Right cardiac atrium (tissue), 5 donors: ENCODE results near the gene GLIS1. TPM values are rescaled to one million over a fixed set of nuclear protein-coding genes. Genes with fewer than 3 reads are reported as not detected.

Experiments used
- ATAC-seq, 2 donors: fragments of 200-7000 bp; cut with Tn5 transposase; one replicate each; pipeline versions ENCODE4 v1.8.0 to v1.9.1; 2020; ENCODE audit warnings: moderate library complexity in 2 of 2, mild to moderate bottlenecking in 1 of 2
- DNase-seq, 3 donors: peaks; one replicate each; pipeline ENCODE4 v3.0.0-alpha.2; 2020
- H3K27ac ChIP-seq: one replicate; pipeline ENCODE4 v1.5.1; 2013; ENCODE audit warnings: mild to moderate bottlenecking, low read length, control low read depth, moderate library complexity
- H3K27me3 ChIP-seq: one replicate; pipeline ENCODE4 v1.6.1; 2013; ENCODE audit not compliant: control insufficient read depth, insufficient read depth
- H3K4me1 ChIP-seq: one replicate; pipeline ENCODE4 v1.6.1; 2013; ENCODE audit warnings: low read length; ENCODE audit not compliant: control insufficient read depth, insufficient read depth
- H3K4me3 ChIP-seq: one replicate; pipeline ENCODE4 v1.5.1; 2013; ENCODE audit warnings: low read length, control low read depth
- H3K9me3 ChIP-seq: one replicate; pipeline ENCODE4 v1.6.1; 2013; ENCODE audit warnings: low read length; ENCODE audit not compliant: control insufficient read depth
- WGBS: extraction: QIAGEN DNeasy Blood & Tissue Kit; methylation state at CpG from one replicate; pipeline ENCODE4 v1.1.7; 2013; 5-methylcytosine and 5-hydroxymethylcytosine counted together
- intact Hi-C, 4 donors: fragments of 100-400 bp; cut with DNase I; formaldehyde crosslinking; loops; one replicate each; pipeline versions ENCODE4 v1.11.0 to v1.14.0; 2022 to 2023
- polyA plus RNA-seq: library from polyadenylated mRNA; stranded (reverse); fragments of 200-250 nt; gene quantifications from one replicate; pipeline ENCODE4 v1.2.3, GENCODE V29; 2013
- total RNA-seq, 4 donors: library from RNA; stranded (reverse); fragmentation: NEBNext Ultra II Directional; extraction: Animal tissue kit (Norgen Biotek cat#: 25700); gene quantifications; one replicate each; pipeline ENCODE4 v1.2.1, GENCODE V29; 2021
- donor health status: healthy with polysubstance abuse.
- donor health status: DM: no; HTN: yes; CAD: no.
- donor health status: DM: no; HTN: no; CAD: no.
- donor health status: DM: no; HTN: yes; CAD: no; lungs with severe emphysema.
- donor health status: DM: yes; HTN: yes; CAD: no.

The GLIS1 gene
- total and polyA plus RNA-seq, 5 donors, result 0.14 to 0.37 (median 0.35) TPM

DNA sequence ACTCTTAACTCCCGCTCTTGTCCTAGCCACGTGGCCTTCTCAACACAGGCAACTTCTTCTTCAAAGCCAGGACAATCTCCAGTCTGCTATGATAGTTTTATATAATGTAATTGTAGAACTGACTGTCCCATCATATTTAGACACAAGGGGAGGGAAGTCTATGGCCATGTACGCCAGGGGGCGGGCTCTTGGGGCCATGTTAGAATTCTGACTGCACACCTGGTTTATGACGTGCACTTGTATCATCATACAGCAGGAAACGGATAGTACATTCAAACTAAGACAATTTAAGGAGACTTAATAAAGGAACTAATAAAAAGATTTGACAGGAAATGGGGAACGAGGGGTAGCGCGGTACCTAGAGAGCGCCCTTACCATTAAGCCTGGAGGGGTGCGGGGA lies 258.3 kb downstream of the GLIS1 start:
- WGBS, result 87% methylated on average over 11 of the region's 11 CpGs

DNA sequence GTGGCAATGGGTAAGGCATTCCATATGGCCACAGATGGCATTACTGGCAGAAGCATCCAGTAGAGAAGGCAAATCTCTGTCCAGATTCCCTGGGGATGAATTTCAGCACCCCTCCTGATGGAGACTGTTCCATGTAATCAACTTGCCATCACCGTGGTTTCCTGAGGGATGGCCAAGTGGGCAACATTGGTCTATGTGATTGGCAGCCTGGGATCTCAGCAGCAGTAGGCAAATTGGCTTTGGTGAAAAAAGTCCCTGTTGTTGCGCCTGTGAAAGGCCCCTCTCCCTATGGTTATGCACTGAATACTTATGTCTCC lies 260.5 kb downstream of the GLIS1 start:
- Histone ChIP-seq H3K27ac (no peak overlapping the region), H3K4me3 (no peak overlapping the region), H3K4me1 (no peaks in the 10 kb centered on the region), H3K9me3 (no peaks in the 10 kb centered on the region), H3K27me3 (no peaks in the 10 kb centered on the region)
- ATAC-seq (no peak), DNase-seq (no peak)
- intact Hi-C loops, result no loop called here
- 90% methylated on average over 2 of the region's 2 CpGs for WGBS

More for the DNA sequence above, 258.3 kb downstream of the GLIS1 start:
- Histone ChIP-seq H3K4me3 (no peak overlapping the region), H3K27me3 (no peaks in the 10 kb centered on the region), H3K9me3 (no peaks in the 10 kb centered on the region), H3K27ac (no peak overlapping the region), H3K4me1 (no peaks in the 10 kb centered on the region)
- intact Hi-C loops, result loop anchor here in 1 of 4 donors (10.0 kb wide), 1 partner anchor 114 kb away; no protein-coding TSS in a partner anchor
- no peak for ATAC-seq
- DNase-seq, result no peak

- intact Hi-C loops, result no loop called here
- WGBS, result 72% methylated on average over 12 of the region's 12 CpGs
- Histone ChIP-seq H3K4me1 (no peaks in the 10 kb centered on the region), H3K27me3 (no peaks in the 10 kb centered on the region), H3K4me3 (no peak overlapping the region), H3K27ac (no peak overlapping the region), H3K9me3 (no peaks in the 10 kb centered on the region)
- ATAC-seq (no peak), DNase-seq (no peak)
Observed at GRCh38 chr1:53477651-53478501, 261.1 kb downstream of the GLIS1 start.

DNA sequence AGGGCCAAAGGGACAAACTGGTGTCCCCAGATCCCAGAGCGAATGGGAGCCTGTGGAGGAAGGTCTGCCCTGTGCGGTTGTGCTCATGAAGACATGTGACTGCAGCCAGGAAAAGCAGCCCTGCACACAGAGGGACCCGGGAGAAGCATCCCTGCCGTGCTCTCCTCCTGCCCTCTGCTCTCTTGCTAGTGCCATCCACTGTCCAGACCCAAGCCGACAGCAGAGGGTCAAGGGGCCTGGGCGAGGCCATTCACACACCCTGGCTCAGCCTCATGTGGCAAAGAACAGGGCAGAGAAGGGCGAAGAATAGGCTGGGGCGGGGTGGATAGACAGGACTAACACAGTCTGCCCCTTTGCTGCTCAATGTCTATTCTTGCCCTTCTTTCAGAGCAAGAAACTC lies 262.4 kb downstream of the GLIS1 start:
- 80% methylated on average over 8 of the region's 8 CpGs for WGBS
- DNase-seq, result no peak
- Histone ChIP-seq H3K4me3 (no peak overlapping the region), H3K27me3 (no peaks in the 10 kb centered on the region), H3K27ac (no peak overlapping the region), H3K4me1 (no peaks in the 10 kb centered on the region), H3K9me3 (no peaks in the 10 kb centered on the region)
- ATAC-seq, result no peak
- intact Hi-C loops, result no loop called here

DNA sequence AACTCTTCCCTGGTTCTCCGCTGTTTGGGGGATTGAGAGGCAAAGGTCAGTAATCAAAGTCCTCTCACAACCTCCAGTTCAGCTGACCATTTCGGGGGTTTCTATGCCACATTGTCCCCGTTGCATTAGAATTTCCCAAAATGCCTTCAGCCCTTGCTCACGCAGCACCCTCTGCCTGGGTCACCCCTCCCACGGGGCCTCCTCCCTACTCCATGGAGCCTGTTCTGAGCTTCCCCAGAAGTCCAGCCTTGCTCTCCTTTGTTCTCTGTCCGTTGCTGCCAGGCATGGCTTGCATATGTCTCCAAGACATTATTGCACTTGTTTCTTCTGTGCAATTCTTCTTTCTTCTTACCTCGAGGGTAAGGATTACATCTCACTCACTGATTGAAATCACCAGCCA lies 263.3 kb downstream of the GLIS1 start:
- no peaks in the 10 kb centered on the region for H3K27me3 ChIP-seq
- intact Hi-C loops, result no loop called here

DNA sequence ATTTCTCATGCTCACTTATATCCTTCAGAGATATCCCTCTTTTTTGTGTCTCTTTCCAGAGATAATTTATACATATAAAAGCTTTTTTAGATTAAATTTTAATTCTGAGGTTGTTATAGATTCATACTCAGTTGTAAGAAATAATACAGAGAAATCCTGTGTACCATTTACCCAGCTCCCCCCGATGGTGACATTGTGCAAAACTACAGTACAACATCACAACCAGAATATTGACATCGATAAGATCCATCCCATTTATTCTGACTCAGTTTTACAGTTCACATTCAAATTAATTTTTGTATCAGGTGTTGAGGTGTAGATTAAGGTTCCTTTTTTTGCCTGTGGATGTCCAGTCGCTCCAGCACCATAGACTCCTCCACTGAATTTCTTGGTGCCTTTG lies 265.5 kb downstream of the GLIS1 start:
- H3K27ac ChIP-seq, result no peak overlapping the region
- WGBS, result 88% methylated on average over 3 of the region's 3 CpGs
- no peaks in the 10 kb centered on the region for H3K4me1 ChIP-seq
- intact Hi-C loops, result no loop called here
- no peaks in the 10 kb centered on the region for H3K27me3 ChIP-seq
- ATAC-seq (no peak), DNase-seq (no peak)
- no peak overlapping the region for H3K4me3 ChIP-seq
- H3K9me3 ChIP-seq, result no peaks in the 10 kb centered on the region

More for the DNA sequence above, 263.3 kb downstream of the GLIS1 start:
- no peaks in the 10 kb centered on the region for H3K9me3 ChIP-seq
- DNase-seq (no peak), ATAC-seq (no peak)
- no peak overlapping the region for H3K4me3 ChIP-seq
- WGBS, result 72% methylated on average over 7 of the region's 7 CpGs
- no peak overlapping the region for H3K27ac ChIP-seq
- no peaks in the 10 kb centered on the region for H3K4me1 ChIP-seq

GRCh38 chr1:53471000-53471399 lies 268.0 kb downstream of the GLIS1 start:
- Histone ChIP-seq H3K27me3 (no peaks in the 10 kb centered on the region), H3K4me1 (no peaks in the 10 kb centered on the region), H3K9me3 (no peaks in the 10 kb centered on the region), H3K27ac (no peak overlapping the region), H3K4me3 (no peak overlapping the region)
- ATAC-seq (no peak), DNase-seq (no peak)
- WGBS, result 95% methylated on average over 9 of the region's 9 CpGs
- intact Hi-C loops, result no loop called here

DNA sequence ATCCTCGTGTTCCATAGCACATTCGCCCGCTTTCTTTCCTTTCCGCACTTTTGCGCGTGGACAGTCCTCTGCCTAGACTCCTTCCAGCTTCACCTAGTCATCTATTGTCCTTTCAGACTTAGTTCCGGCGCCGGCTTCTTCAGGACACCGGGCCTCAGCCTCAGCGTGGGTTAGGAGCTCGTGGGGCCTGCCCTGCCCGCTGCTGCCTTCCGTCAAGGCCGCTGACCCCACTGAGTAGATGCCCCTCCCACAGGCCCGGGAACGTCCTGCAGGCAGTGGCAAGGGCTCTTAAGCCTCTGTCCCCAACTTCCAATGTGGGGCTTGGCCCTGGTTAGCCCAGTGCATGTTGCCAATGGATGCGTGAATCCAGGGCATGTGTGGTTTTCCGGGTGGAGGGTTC lies 268.4 kb downstream of the GLIS1 start:
- no peak for ATAC-seq
- intact Hi-C loops, result no loop called here
- no peak for DNase-seq
- WGBS, result 65% methylated on average over 19 of the region's 19 CpGs
- Histone ChIP-seq H3K4me1 (no peaks in the 10 kb centered on the region), H3K27ac (no peak overlapping the region), H3K4me3 (no peak overlapping the region), H3K9me3 (no peaks in the 10 kb centered on the region), H3K27me3 (no peaks in the 10 kb centered on the region)

DNA sequence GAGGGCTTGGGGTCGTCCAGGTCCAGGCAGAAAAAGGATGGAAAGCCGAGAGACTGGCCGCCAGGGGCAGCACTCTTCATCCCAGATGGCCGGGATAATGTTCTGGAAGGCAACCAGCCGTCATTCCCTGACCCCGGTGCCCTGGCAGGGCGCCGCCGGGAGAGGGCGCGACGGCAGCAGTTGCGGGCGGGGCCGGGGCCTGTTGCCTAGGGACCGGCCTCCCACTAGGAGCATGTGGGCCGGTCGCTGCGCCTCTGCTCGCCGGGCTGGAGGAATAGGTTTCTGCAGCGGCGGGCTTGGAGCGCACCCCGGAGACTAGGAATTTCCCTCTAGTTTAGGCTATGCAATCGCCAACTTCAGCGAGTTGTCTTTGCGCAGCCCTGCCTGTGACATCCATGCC lies 268.8 kb downstream of the GLIS1 start:
- no peak overlapping the region for H3K4me3 ChIP-seq

GRCh38 chr1:53469373-53469772 lies 269.6 kb downstream of the GLIS1 start:
- intact Hi-C loops, result no loop called here
- 92% methylated on average over 5 of the region's 5 CpGs for WGBS

More for the DNA sequence above, 268.8 kb downstream of the GLIS1 start:
- no peaks in the 10 kb centered on the region for H3K27me3 ChIP-seq
- no peak overlapping the region for H3K27ac ChIP-seq
- intact Hi-C loops, result no loop called here
- H3K4me1 ChIP-seq, result no peaks in the 10 kb centered on the region
- WGBS, result 13% methylated on average over 28 of the region's 28 CpGs
- ATAC-seq (peak; percentile 87 to 94), DNase-seq (peak; percentile 85 to 94 (median 92))
- no peaks in the 10 kb centered on the region for H3K9me3 ChIP-seq

GRCh38 chr1:53468374-53468773 lies 270.6 kb downstream of the GLIS1 start:
- DNase-seq (no peak), ATAC-seq (no peak)
- H3K9me3 ChIP-seq, result no peaks in the 10 kb centered on the region
- H3K4me1 ChIP-seq, result no peaks in the 10 kb centered on the region
- H3K27me3 ChIP-seq, result no peaks in the 10 kb centered on the region
- no peak overlapping the region for H3K4me3 ChIP-seq
- no peak overlapping the region for H3K27ac ChIP-seq
- 95% methylated on average over 2 of the region's 2 CpGs for WGBS
- intact Hi-C loops, result no loop called here

More at GRCh38 chr1:53469373-53469772, 269.6 kb downstream of the GLIS1 start:
- Histone ChIP-seq H3K4me3 (no peak overlapping the region), H3K9me3 (no peaks in the 10 kb centered on the region), H3K4me1 (no peaks in the 10 kb centered on the region), H3K27ac (no peak overlapping the region), H3K27me3 (no peaks in the 10 kb centered on the region)
- ATAC-seq (no peak), DNase-seq (no peak)

DNA sequence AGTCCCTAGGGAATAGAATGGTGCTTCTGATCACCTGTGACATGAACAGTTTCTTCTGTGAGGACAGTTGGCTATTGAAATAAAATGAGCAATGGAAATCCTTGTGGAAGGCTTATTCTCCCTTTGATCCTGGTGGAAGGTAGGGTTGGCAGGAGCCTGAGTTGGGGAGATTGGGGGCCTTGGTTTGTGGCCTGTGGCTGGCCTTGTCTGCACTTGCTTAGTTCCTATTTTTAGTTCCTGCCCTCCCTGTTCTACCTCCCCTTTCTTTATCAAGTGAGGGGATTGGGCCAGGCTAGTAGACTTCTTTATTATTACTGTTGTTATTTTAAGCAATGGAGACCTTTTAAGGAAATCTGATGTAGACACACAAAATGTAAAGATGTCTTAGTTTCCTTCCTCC lies 271.6 kb downstream of the GLIS1 start:
- Histone ChIP-seq H3K4me1 (no peaks in the 10 kb centered on the region), H3K4me3 (no peak overlapping the region), H3K27me3 (no peaks in the 10 kb centered on the region), H3K9me3 (no peaks in the 10 kb centered on the region), H3K27ac (no peak overlapping the region)
- intact Hi-C loops, result no loop called here
- ATAC-seq (no peak), DNase-seq (no peak)
